Kidney epithelial cell (primary cell): ENCODE data around the gene DEF6. TPM values are rescaled to one million over a fixed set of nuclear protein-coding genes. Genes with fewer than 3 reads are reported as not detected.

Experiments
- DNase-seq: peaks from one replicate; pipeline ENCODE4 v3.0.0-alpha.2; 2010; ENCODE audit warnings: low read depth
- H3K27me3 ChIP-seq: 2 replicates; pipeline ENCODE4 v1.6.0; 2011; ENCODE audit warnings: low read length; ENCODE audit not compliant: control insufficient read depth, insufficient read depth
- H3K36me3 ChIP-seq: 2 replicates; pipeline ENCODE4 v1.5.1; 2011; ENCODE audit warnings: low read length; ENCODE audit not compliant: control insufficient read depth, insufficient read depth
- H3K4me3 ChIP-seq: 2 replicates; pipeline ENCODE4 v1.5.1; 2011; ENCODE audit warnings: low read depth, mild to moderate bottlenecking, control low read depth, low read length
- total RNA-seq: library from RNA; depleted of rRNA; stranded (reverse); fragments of >200 nt; gene quantifications from 2 replicates; pipeline ENCODE4 v1.2.3, GENCODE V29; 2015
- TF ChIP-seq, protein P1 (sequence below): IDR thresholded peaks from 2 replicates; pipeline ENCODE4 v1.5.1; 2011; ENCODE audit warnings: mild to moderate bottlenecking, moderate library complexity, low read length, control low read depth, inconsistent platforms; ENCODE audit not compliant: insufficient read depth, poor library complexity, severe bottlenecking

Gene DEF6
- total RNA-seq, 1 donor from 2014 or later, result 3.2 TPM

- no peaks in the 10 kb centered on the region for H3K27me3 ChIP-seq
- DNase-seq, result no peak
- TF ChIP-seq, protein P1, sequence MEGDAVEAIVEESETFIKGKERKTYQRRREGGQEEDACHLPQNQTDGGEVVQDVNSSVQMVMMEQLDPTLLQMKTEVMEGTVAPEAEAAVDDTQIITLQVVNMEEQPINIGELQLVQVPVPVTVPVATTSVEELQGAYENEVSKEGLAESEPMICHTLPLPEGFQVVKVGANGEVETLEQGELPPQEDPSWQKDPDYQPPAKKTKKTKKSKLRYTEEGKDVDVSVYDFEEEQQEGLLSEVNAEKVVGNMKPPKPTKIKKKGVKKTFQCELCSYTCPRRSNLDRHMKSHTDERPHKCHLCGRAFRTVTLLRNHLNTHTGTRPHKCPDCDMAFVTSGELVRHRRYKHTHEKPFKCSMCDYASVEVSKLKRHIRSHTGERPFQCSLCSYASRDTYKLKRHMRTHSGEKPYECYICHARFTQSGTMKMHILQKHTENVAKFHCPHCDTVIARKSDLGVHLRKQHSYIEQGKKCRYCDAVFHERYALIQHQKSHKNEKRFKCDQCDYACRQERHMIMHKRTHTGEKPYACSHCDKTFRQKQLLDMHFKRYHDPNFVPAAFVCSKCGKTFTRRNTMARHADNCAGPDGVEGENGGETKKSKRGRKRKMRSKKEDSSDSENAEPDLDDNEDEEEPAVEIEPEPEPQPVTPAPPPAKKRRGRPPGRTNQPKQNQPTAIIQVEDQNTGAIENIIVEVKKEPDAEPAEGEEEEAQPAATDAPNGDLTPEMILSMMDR, result no peak
- peaks cover 1% of the 10 kb centered on the region for H3K36me3 ChIP-seq
- H3K4me3 ChIP-seq, result no peak overlapping the region
These were observed 9.8 kb upstream of the DEF6 start for GRCh38 chr6:35287671-35288396.

GRCh38 chr6:35288834-35289233 is 8.8 kb upstream of the DEF6 start:
- no peak for DNase-seq
- Histone ChIP-seq H3K4me3 (no peak overlapping the region), H3K36me3 (peaks cover 1% of the 10 kb centered on the region), H3K27me3 (no peaks in the 10 kb centered on the region)
- TF ChIP-seq, protein P1, result no peak

GRCh38 chr6:35291491-35291890 is 6.1 kb upstream of the DEF6 start:
- DNase-seq, result no peak
- Histone ChIP-seq H3K27me3 (no peaks in the 10 kb centered on the region), H3K36me3 (peaks cover 5% of the 10 kb centered on the region), H3K4me3 (no peak overlapping the region)
- TF ChIP-seq, protein P1, result no peak

DNA sequence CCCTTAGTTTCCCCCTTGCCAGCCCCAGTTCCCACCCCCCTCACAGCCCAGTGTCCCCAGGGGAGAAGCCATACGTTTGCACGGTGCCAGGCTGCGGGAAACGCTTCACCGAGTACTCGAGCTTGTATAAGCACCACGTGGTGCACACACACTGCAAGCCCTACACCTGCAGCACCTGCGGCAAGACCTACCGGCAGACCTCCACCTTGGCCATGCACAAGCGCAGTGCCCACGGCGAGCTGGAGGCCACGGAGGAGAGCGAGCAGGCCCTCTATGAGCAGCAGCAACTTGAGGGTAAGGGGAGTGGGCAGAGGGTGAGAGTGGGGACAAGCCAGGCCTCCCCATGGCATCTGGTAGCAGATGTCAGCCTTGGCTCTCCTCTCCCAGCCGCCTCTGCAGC is 5.1 kb upstream of the DEF6 start:
- TF ChIP-seq, protein P1, result no peak
- Histone ChIP-seq H3K36me3 (peaks cover 5% of the 10 kb centered on the region), H3K27me3 (no peaks in the 10 kb centered on the region), H3K4me3 (no peak overlapping the region)
- no peak for DNase-seq

- Histone ChIP-seq H3K36me3 (peaks cover 5% of the 10 kb centered on the region), H3K4me3 (no peak overlapping the region), H3K27me3 (no peaks in the 10 kb centered on the region)
- TF ChIP-seq, protein P1, result no peak
- no peak for DNase-seq
These were observed 3.9 kb upstream of the DEF6 start for GRCh38 chr6:35293681-35294080.
